DND-41 (cell line): ENCODE data around the gene RGL1.

Experiments
- CTCF ChIP-seq: IDR thresholded peaks from 2 replicates; pipeline ENCODE4 v1.5.1; 2012; ENCODE audit warnings: borderline replicate concordance, low read length, moderate library complexity, mild to moderate bottlenecking; ENCODE audit not compliant: poor library complexity, severe bottlenecking; ENCODE audit errors: extremely low read depth
- EZH2 ChIP-seq: IDR thresholded peaks from 3 replicates; pipeline ENCODE4 v1.6.1; 2012; ENCODE audit warnings: borderline replicate concordance, low read depth, mild to moderate bottlenecking, moderate library complexity, low read length, inconsistent platforms; ENCODE audit not compliant: severe bottlenecking

GRCh38 chr1:183864611-183865010, 59.7 kb downstream of the RGL1 start:
- TF ChIP-seq CTCF (no peak), EZH2 (no peak)
